HG03280 (cell line): Measurements from ENCODE around the gene FDX2.
"Not testable (repeated sequence)": the region's sequence is repeated elsewhere in the genome, so short reads cannot be mapped to it uniquely, and the experiment has no call there.

Experiments
- ATAC-seq: cut with Tn5 transposase; IDR thresholded peaks from one replicate; pipeline ENCODE4 v1.9.1; 2021; ENCODE audit warnings: mild to moderate bottlenecking, moderate library complexity; ENCODE audit not compliant: unreplicated experiment

Gene FDX2

DNA sequence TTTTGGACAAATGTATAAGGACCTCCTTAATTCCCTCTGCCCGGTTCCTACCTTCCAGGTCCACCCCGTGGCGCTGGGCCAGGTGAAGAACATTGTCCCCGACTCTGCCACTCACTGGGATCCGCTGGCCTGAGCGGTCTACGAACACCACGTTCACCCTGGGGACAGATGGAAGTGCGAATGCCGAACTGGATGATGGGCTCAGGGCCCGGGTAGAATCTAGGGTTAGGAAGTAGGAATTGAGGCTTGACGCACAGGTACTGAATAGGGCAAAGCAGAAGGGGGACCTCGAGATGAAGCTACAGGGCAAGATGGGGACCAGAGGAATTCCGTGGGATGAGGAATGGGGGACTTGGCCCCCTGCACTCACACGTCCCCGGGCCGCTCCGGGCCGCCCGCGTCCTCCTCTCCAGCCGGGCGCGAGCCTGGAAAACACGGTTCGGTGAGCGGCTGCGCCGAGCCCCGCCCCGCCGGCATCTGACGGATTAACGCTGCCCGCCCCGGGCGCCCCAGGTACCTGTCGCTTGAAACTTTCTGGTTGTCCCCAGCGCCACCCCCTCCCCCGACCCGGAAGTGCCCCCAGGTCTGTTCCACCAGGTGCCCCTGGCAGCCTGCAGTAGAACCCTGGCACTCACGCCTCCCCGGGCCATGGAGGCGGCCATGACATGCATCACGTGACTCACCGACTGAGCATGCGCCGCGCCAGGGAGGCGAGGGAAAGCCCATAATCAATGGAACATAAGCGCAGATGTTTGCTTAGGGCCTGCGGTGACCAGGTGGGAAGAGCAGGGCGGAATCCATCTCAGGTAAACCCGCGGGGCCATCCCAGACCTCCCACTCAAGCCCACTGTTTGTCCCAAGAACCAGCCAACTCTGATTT lies at the start of gene FDX2:
Gene FDX2, minus strand, starts transcription at position 681 of the 880 bp plus-strand sequence. Its CDS starts 19 bp downstream, at position 662.
- peak; percentile 71 for ATAC-seq

GRCh38 chr19:10365518-10365917 lies 49.7 kb upstream of the FDX2 start:
- no peak for ATAC-seq

DNA sequence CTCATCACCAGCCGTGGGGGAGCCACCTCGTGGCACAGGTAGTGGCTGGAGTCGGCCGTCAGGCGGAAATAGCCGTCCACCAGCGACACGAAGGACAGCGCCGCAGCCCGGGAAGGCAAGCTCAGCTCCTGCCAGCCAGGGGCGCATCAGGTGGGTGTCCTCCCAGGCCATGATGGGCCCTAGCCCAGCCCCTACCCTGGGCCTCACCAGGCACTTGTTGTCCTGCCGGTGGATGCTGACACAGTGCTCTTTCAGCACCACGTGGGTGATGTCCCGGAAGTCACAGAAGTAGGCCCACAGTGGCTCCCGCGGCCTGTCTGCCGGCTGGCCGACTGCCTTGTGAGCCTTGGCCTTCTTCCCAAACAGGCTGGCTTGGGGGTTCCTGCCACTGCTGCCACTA lies 48.8 kb upstream of the FDX2 start:
- no peak for ATAC-seq

DNA sequence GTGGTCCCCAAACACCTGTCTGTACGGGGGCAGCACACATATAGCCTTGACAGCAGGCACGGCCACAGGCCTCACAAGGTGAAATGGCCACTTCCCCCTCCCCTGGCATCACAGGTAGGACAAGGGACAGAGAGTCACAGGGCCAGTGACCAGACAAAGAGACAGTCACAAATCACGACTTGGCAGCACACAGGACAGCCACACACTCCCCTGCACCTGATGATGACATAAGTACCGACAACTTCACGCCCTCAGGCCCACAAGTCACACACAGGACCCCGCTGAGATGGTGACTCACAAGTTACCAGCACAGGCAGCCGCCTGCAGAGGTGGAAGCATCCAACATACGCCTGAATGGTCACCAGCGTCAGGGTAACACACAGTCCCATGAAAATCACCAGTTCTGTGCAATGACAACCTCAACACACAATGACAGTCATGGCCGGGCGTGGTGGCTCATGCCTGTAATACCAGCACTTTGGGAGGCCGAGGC lies 48.0 kb upstream of the FDX2 start:
- no peak for ATAC-seq

DNA sequence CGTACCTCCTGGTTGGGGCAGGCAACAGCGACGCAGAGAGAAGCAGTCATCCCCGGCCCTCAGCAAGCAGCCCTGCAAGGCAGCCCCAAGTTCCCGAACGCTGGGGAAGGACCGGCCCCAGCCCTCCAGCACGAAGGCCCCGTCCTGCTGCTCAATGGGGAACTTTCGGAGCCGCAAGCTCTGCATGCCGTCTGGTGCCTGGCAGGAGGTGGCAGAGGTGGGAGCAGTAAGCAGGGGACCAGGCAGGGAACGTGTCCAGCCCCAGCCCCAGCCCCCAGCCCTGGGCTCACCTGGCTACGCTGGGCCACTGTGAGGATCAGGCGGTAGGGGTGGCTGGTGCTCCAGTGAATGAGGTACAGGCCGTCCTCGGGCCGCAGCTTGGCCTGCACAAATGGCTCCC lies 46.4 kb upstream of the FDX2 start:
- ATAC-seq: no peak

DNA sequence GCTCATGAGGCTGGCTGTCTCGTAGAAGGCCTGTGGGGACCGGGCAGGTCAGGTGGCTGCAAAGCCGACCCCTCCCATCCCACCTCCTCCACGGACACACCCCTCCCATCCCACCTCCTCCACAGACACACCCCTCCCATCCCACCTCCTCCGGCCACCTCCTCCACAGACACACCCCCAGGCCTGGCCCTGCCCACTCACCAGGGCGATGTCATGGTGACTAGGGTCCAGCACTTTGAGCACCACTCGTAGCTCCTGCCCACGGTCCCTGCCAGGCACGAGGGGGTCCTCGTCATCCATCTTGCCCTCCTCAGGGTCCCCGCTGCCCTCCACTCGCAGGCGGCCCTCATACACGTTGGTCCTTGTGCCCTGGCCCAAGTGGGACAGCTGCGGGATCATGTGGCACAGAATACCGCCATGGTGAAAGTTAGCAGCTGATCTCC lies 45.8 kb upstream of the FDX2 start:
- ATAC-seq: no peak

DNA sequence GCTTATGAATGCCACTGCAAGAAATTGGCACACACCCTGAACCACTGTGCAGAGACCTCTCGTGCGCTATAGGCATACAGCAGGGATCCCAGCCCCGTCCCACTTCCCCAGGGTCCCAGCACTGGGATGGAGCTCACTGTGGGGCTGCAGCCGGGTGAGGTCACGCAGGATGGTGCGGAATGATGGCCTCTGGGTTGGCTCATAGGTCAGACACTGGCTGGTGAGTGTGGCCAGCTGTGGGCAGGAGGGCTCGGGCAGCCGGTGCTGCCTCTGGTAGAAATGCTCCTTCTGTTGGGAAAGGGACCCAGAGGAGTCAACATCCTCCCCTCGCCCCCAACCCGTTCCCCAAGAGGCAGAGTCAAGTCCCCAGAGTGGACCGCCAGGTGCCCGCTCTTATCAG lies 40.6 kb upstream of the FDX2 start:
- no peak for ATAC-seq

- no peak for ATAC-seq
These were observed 38.1 kb upstream of the FDX2 start for GRCh38 chr19:10353793-10354391.

GRCh38 chr19:10352764-10353671 lies 37.2 kb upstream of the FDX2 start:
- ATAC-seq: no peak

GRCh38 chr19:10346509-10346908 lies 30.7 kb upstream of the FDX2 start:
- ATAC-seq: no peak

DNA sequence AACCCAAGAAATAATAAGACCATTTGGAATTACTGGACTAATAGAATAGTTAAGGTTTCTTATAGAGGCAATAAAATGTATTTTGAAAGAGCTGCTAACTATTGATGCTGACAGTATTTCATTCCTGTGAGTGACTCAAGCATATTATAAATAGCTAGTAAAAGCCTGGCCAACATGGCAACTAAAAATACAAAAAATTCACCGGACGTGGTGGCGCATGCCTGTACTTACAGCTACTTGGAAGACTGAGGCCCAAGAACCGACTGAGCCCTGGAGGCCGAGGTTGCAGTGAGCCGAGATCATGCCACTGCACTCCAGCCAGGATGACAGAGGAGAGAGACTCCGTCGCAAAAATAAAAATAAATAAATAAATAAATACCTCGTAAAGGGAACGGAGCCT lies 29.0 kb upstream of the FDX2 start:
- no peak for ATAC-seq

DNA sequence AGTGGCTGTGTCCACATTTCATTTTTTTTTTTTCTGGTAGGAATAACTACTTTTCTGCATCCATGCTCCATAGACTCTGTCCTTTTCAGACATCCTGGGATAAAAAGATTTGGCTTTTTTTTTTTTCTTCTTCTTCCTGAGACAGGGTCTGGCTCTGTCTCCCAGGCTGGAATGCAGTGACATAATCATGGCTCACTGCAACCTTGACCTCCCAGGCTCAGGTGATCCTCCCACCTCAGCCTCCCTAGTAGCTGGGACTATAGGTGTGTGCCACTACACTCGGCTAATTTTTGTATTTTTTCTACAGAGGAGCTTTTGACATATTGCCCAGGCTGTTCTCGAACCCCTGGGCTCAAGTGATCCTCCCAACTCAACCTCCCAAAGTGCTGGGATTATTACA lies 27.7 kb upstream of the FDX2 start:
- ATAC-seq: no peak

DNA sequence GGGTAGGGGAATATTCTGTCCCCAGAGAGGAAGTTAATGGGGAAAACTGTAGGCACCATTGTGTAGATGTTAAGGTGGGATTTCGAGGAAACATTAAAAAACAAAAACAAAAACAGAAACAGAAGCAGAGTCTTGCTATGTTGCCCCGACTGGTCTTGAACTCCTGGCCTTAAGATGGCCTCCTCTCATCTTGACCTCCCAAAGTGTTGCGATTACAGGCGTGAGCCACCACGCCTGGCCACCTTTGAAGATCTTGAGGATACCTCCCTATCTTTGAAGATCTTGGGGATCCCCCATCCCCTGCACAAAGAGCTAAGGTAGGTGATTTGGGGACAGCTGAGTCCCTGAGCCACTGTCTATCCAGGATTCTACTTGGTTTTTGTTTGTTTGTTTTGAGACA lies 24.2 kb upstream of the FDX2 start:
- ATAC-seq: no peak

DNA sequence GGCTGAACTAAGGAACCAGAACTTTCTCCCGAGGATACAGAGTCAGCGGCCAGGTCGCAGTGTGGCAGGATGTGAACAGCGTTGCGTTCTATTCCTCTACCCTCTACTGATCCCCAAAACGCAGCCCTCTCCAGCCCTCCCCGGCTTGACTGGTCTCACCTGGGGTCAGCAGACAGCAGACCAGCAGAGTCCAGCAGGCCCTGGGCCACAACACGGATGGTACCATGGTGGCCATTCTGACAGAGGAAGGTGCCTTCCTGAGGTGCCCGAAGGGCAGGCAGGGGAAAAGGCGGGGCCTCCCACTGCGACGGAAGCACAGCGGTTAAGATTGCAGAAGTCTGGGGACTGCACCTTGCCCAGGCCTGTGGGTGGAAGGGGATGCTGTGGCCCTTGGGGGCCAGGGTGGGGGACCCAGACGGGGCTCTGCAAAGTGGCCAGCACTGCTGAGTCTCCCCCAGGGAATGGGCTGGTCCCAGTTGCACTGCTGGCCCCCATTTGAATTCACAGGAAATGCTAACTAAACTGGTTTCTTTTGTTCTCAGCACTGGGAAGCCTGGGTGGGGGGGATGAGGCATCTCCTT lies 23.7 kb upstream of the FDX2 start, which contains the start of gene ICAM3:
Gene ICAM3, minus strand, starts transcription at position 245 of the 581 bp plus-strand sequence. Its CDS starts 10 bp downstream, at position 235.
- peak; percentile 56 for ATAC-seq

DNA sequence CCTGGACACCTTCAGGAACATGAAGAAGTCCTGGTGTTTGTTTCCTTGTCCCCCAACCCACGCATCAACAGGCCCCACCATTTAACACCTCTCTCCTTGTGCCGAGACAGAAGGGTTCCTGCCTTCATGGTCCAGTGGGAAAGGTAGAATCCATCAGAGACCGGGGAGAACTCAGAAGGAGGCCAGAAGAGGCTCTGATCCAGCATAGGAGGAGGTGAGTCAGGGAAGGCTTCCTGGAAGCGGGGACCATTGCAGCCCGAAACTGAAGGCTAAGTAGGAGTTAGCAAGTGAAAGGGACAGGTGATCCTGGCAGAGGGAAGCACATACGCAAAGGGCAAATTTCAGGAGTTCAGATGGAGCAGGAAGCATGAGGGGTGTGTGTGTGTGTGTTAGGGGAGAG lies 23.1 kb upstream of the FDX2 start:
- no peak for ATAC-seq

DNA sequence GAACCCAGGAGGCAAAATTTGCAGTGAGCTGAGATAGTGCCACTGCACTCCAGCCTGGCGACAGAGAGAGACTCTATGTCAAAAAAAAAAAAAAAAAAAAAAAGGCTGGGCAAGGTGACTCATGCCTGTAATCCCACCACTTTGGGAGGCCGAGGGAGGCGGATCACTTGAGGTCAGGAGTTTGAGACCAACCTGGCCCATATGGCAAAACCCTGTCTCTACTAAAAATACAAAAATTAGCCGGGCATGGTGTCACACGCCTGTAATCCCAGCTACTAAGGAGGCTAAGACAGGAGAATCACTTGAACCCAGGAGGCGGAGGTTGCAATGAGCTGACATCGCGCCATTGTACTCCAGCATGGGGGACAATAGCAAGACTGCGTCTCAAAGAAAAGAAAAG lies 20.9 kb upstream of the FDX2 start:
- not testable (repeated sequence) for ATAC-seq

GRCh38 chr19:10335352-10335985 lies 19.7 kb upstream of the FDX2 start:
- ATAC-seq: no peak

DNA sequence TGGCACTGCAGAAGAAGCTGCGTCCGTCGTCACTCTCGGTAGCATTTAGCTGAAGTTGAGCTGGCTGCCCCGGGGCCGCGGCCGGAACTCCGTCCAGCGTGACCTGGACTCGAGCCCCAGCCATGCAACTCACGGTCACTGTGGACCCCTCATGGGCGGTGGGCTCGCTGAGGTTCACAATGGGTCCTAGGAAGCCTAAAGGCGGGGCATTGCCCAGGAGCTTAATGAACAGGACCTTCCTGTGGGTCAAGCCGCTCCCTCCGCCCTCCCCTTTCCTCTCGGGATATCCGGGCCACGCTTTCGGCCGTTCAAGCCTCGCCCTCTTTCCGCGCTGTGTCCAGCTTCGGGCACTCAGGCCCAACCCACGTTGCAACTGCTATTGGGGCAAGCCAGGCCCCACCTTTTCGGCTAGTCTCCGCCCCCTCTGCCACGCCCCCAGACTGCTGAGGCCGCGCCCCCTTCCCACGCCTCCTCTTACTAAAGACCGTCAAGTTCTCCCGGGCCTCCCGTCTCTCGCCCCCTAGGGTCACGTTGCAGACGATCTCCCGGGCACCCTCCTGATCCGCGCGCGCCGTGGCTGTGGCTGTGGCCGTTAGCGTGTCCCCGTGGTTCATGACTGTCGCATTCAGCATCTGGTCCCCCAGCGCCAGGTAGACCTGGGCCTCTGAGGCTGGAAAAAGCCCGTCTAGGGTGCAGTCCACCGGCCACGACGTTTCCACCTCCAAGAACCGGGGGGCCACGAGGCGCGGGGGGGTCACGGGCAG lies 19.0 kb upstream of the FDX2 start:
- ATAC-seq: no peak
